ENCODE results near the gene DAPK1.

- no peak for TF ChIP-seq CTCF (IDR thresholded peaks at IDR 0.05)
- TF ChIP-seq ZFX (IDR thresholded peaks at IDR 0.05; ENCODE audit: borderline replicate concordance) = no peak
Measured at GRCh38 chr9:87732756-87733155, 235.1 kb downstream of the DAPK1 start.

Data from 22Rv1 (cell line).